H4 (cell line): ENCODE results near the gene GUCA1C. TPM values are rescaled to one million over a fixed set of nuclear protein-coding genes. Genes with fewer than 3 reads are reported as not detected.

Source experiments
- DNase-seq: peaks from one replicate; pipeline ENCODE4 v3.0.0-alpha.2; 2015; ENCODE audit warnings: low spot score
- total RNA-seq: library from RNA; depleted of rRNA; stranded (reverse); fragments of >200 nt; shearing (Covaris generic); gene quantifications from 2 replicates; pipeline ENCODE4 v1.2.3, GENCODE V29; 2014; rRNA removed

The GUCA1C gene
- total RNA-seq, 1 experiment from 2014 or later, result not detected

GRCh38 chr3:108909799-108910198 lies 43.9 kb downstream of the GUCA1C start:
- DNase-seq, result no peak

GRCh38 chr3:108907194-108907593 lies 46.5 kb downstream of the GUCA1C start:
- no peak for DNase-seq

- DNase-seq, result no peak
These were observed 54.1 kb downstream of the GUCA1C start for GRCh38 chr3:108899530-108899929.

- DNase-seq, result no peak
These were observed 55.8 kb downstream of the GUCA1C start for GRCh38 chr3:108897883-108898282.

GRCh38 chr3:108894981-108895380 lies 58.7 kb downstream of the GUCA1C start:
- DNase-seq, result no peak

GRCh38 chr3:108891833-108892232 lies 61.8 kb downstream of the GUCA1C start:
- no peak for DNase-seq

GRCh38 chr3:108887777-108888176 lies 65.9 kb downstream of the GUCA1C start:
- no peak for DNase-seq

GRCh38 chr3:108887121-108887520 lies 66.6 kb downstream of the GUCA1C start:
- DNase-seq, result no peak

- DNase-seq, result no peak
These were observed 70.3 kb downstream of the GUCA1C start for GRCh38 chr3:108883373-108883772.

GRCh38 chr3:108882762-108883161 lies 70.9 kb downstream of the GUCA1C start:
- DNase-seq, result no peak

GRCh38 chr3:108879915-108880314 lies 73.8 kb downstream of the GUCA1C start:
- DNase-seq, result no peak

- DNase-seq, result no peak
These were observed 75.8 kb downstream of the GUCA1C start for GRCh38 chr3:108877901-108878300.

GRCh38 chr3:108863799-108864135 lies 89.9 kb downstream of the GUCA1C start:
- DNase-seq, result no peak

GRCh38 chr3:108862865-108863798 lies 90.5 kb downstream of the GUCA1C start:
- DNase-seq, result peak; percentile 69

GRCh38 chr3:108861401-108861800 lies 92.3 kb downstream of the GUCA1C start:
- no peak for DNase-seq

Other genes with a start within 250 kb of the GUCA1C start
- not detected in 2 replicates for gene RETNLB, start 196.5 kb downstream of the GUCA1C start, total RNA-seq
- not detected in 2 replicates for gene TRAT1, start 131.1 kb downstream of the GUCA1C start, total RNA-seq
- 0.04 and 0.10 TPM in 2 replicates for gene MORC1, start 164.3 kb upstream of the GUCA1C start, total RNA-seq
- gene C3orf85, start 182.8 kb upstream of the GUCA1C start, total RNA-seq, result not detected in 2 replicates